Calu3 (cell line): ENCODE measurements around the gene RPP40. TPM values are rescaled to one million over a fixed set of nuclear protein-coding genes. Genes with fewer than 3 reads are reported as not detected.
"Not testable (repeated sequence)": the region's sequence is repeated elsewhere in the genome, so short reads cannot be mapped to it uniquely, and the experiment has no call there.

Experiments
- BruUV-seq: library from RNA; stranded (reverse); fragments of 400-500 nt; replicated peaks from 2 replicates; lab custom pipeline; 2021; lab: Mats Ljungman, UMichigan
- CTCF ChIA-PET: fragments of 300-600 bp; sonication (Branson Sonifier 250); formaldehyde crosslinking; loops from one replicate; lab custom pipeline; 2022; ENCODE audit warnings: antibody characterized with exemption; lab: Charles Lee
- DNase-seq: peaks from one replicate; pipeline ENCODE4 v3.0.0; 2022
- H3K27ac Mint-ChIP-seq: one replicate; pipeline ENCODE4 v1.8.0; 2022; ENCODE audit warnings: mixed read lengths; ENCODE audit not compliant: unreplicated experiment
- H3K27me3 Mint-ChIP-seq: one replicate; pipeline ENCODE4 v1.8.0; 2022; ENCODE audit warnings: mixed read lengths; ENCODE audit not compliant: unreplicated experiment
- H3K36me3 Mint-ChIP-seq: one replicate; pipeline ENCODE4 v1.8.0; 2022; ENCODE audit warnings: mild to moderate bottlenecking, moderate library complexity, mixed read lengths; ENCODE audit not compliant: insufficient read depth, unreplicated experiment
- H3K4me1 Mint-ChIP-seq: one replicate; pipeline ENCODE4 v1.8.0; 2022; ENCODE audit warnings: mild to moderate bottlenecking, low read depth, mixed read lengths; ENCODE audit not compliant: unreplicated experiment
- H3K4me3 Mint-ChIP-seq: one replicate; pipeline ENCODE4 v1.8.0; 2022; ENCODE audit warnings: mild to moderate bottlenecking, low read depth, moderate library complexity, mixed read lengths; ENCODE audit not compliant: unreplicated experiment
- H3K9me3 Mint-ChIP-seq: one replicate; pipeline ENCODE4 v1.8.0; 2022; ENCODE audit warnings: low read depth, mixed read lengths; ENCODE audit not compliant: unreplicated experiment
- CTCF ChIP-seq: fragments of 200-600 bp; IDR thresholded peaks from one replicate; pipeline ENCODE4 v1.8.0; 2022; ENCODE audit warnings: antibody characterized with exemption; ENCODE audit not compliant: unreplicated experiment
- intact Hi-C: fragments of 100-400 bp; cut with micrococcal nuclease; formaldehyde crosslinking; loops from one replicate; pipeline ENCODE4 v1.10.0; 2022; ENCODE audit not compliant: unreplicated experiment
- total RNA-seq: library from RNA; stranded (reverse); gene quantifications from 2 replicates; pipeline ENCODE4 v1.2.3, GENCODE V29; 2022

RPP40 gene
- total RNA-seq, 1 experiment from 2014 or later, result 11.1 TPM

GRCh38 chr6:5034328-5034727 lies 30.5 kb upstream of the RPP40 start:
- H3K4me1 Mint-ChIP-seq, result peaks cover 10% of the 10 kb centered on the region
- no peaks in the 10 kb centered on the region for H3K9me3 Mint-ChIP-seq
- intact Hi-C loops, result no loop called here
- no peak for TF ChIP-seq CTCF
- CTCF ChIA-PET, result no interaction called here
- H3K36me3 Mint-ChIP-seq, result no peaks in the 10 kb centered on the region
- H3K27ac Mint-ChIP-seq, result no peak overlapping the region
- H3K27me3 Mint-ChIP-seq, result no peaks in the 10 kb centered on the region
- no TSS peak for BruUV-seq
- no peak for DNase-seq
- H3K4me3 Mint-ChIP-seq, result no peak overlapping the region

- H3K36me3 Mint-ChIP-seq, DNase-seq, H3K9me3 Mint-ChIP-seq, intact Hi-C loops, BruUV-seq, CTCF ChIA-PET, H3K27ac Mint-ChIP-seq, H3K27me3 Mint-ChIP-seq: not testable (repeated sequence)
- Mint-ChIP-seq H3K4me3 (peak overlapping the region; percentile 48), H3K4me1 (peaks cover 10% of the 10 kb centered on the region)
These were observed 29.5 kb upstream of the RPP40 start for GRCh38 chr6:5033214-5033904.

- BruUV-seq, DNase-seq, H3K27ac Mint-ChIP-seq, H3K27me3 Mint-ChIP-seq, intact Hi-C loops, H3K9me3 Mint-ChIP-seq, H3K36me3 Mint-ChIP-seq, CTCF ChIA-PET: not testable (repeated sequence)
- Mint-ChIP-seq H3K4me3 (peak overlapping the region; percentile 48), H3K4me1 (peaks cover 10% of the 10 kb centered on the region)
These were observed 28.9 kb upstream of the RPP40 start for GRCh38 chr6:5032706-5033105.

GRCh38 chr6:5031150-5031549 lies 27.3 kb upstream of the RPP40 start:
- Mint-ChIP-seq H3K27me3 (no peaks in the 10 kb centered on the region), H3K4me1 (peaks cover 16% of the 10 kb centered on the region), H3K27ac (no peak overlapping the region), H3K36me3 (peaks cover 6% of the 10 kb centered on the region), H3K4me3 (no peak overlapping the region), H3K9me3 (no peaks in the 10 kb centered on the region)
- CTCF ChIA-PET, result no interaction called here
- BruUV-seq, result no TSS peak
- no peak for DNase-seq
- TF ChIP-seq CTCF, result no peak
- intact Hi-C loops, result no loop called here

GRCh38 chr6:5030596-5031136 lies 26.8 kb upstream of the RPP40 start:
- Mint-ChIP-seq H3K9me3 (no peaks in the 10 kb centered on the region), H3K4me3 (no peak overlapping the region), H3K4me1 (peaks cover 17% of the 10 kb centered on the region), H3K27me3 (no peaks in the 10 kb centered on the region), H3K27ac (no peak overlapping the region), H3K36me3 (peaks cover 7% of the 10 kb centered on the region)
- intact Hi-C loops, result no loop called here
- CTCF ChIA-PET, result no interaction called here
- no TSS peak for BruUV-seq
- no peak for TF ChIP-seq CTCF
- DNase-seq, result peak; percentile 15
